ENCODE data around the gene DNAJC5G.

Gene DNAJC5G
- 0 to 0.17 (median 0) reads per million in 3 donors for total RNA-seq

- no peaks in the 10 kb centered on the region for H3K27me3 ChIP-seq (replicated peaks; ENCODE audit: control insufficient read depth, insufficient read depth, low read length, poor library complexity, severe bottlenecking)
- H3K4me3 ChIP-seq (ENCODE audit: insufficient read depth, low read depth, low read length, poor library complexity, severe bottlenecking): no peak within 1 kb of the TSS
- no peak within 1 kb of the TSS for H3K27ac ChIP-seq (ENCODE audit: insufficient read depth, low read length, poor library complexity, severe bottlenecking)
- H3K9me3 ChIP-seq (ENCODE audit: control insufficient read depth, low read length): no peaks in the 10 kb centered on the region
- H3K4me1 ChIP-seq (ENCODE audit: control insufficient read depth, insufficient read depth, low read length, poor library complexity, severe bottlenecking): no peaks in the 10 kb centered on the region
- H3K36me3 ChIP-seq (ENCODE audit: control insufficient read depth, insufficient read depth, low read length): no peaks in the 10 kb centered on the region
- DNase-seq: no peak
Measured at GRCh38 chr2:27275211-27276150, at the start of gene DNAJC5G. TSS of gene DNAJC5G (plus strand) at chr2:27275433. CDS start at chr2:27276729, 1,296 bp downstream.

- no peaks in the 10 kb centered on the region for H3K4me1 ChIP-seq (ENCODE audit: control insufficient read depth, insufficient read depth, low read length, poor library complexity, severe bottlenecking)
- peaks cover 45% of the 10 kb centered on the region for H3K36me3 ChIP-seq (ENCODE audit: control insufficient read depth, insufficient read depth, low read length)
- no peaks in the 10 kb centered on the region for H3K9me3 ChIP-seq (ENCODE audit: control insufficient read depth, low read length)
- H3K27ac ChIP-seq (ENCODE audit: insufficient read depth, low read length, poor library complexity, severe bottlenecking): no peak overlapping the region
- no peak for DNase-seq
- no peak overlapping the region for H3K4me3 ChIP-seq (ENCODE audit: insufficient read depth, low read depth, low read length, poor library complexity, severe bottlenecking)
- no peaks in the 10 kb centered on the region for H3K27me3 ChIP-seq (replicated peaks; ENCODE audit: control insufficient read depth, insufficient read depth, low read length, poor library complexity, severe bottlenecking)
Measured at GRCh38 chr2:27225526-27225925, 49.7 kb upstream of the DNAJC5G start.

- no peak overlapping the region for H3K4me3 ChIP-seq (ENCODE audit: insufficient read depth, low read depth, low read length, poor library complexity, severe bottlenecking)
- no peak for DNase-seq
- no peak overlapping the region for H3K27ac ChIP-seq (ENCODE audit: insufficient read depth, low read length, poor library complexity, severe bottlenecking)
- no peaks in the 10 kb centered on the region for H3K4me1 ChIP-seq (ENCODE audit: control insufficient read depth, insufficient read depth, low read length, poor library complexity, severe bottlenecking)
- peaks cover 56% of the 10 kb centered on the region for H3K36me3 ChIP-seq (ENCODE audit: control insufficient read depth, insufficient read depth, low read length)
- no peaks in the 10 kb centered on the region for H3K27me3 ChIP-seq (replicated peaks; ENCODE audit: control insufficient read depth, insufficient read depth, low read length, poor library complexity, severe bottlenecking)
- no peaks in the 10 kb centered on the region for H3K9me3 ChIP-seq (ENCODE audit: control insufficient read depth, low read length)
Measured at GRCh38 chr2:27227501-27227900, 47.7 kb upstream of the DNAJC5G start.

GRCh38 chr2:27231921-27232320 lies 43.3 kb upstream of the DNAJC5G start:
- no peaks in the 10 kb centered on the region for H3K9me3 ChIP-seq (ENCODE audit: control insufficient read depth, low read length)
- H3K4me3 ChIP-seq (ENCODE audit: insufficient read depth, low read depth, low read length, poor library complexity, severe bottlenecking): no peak overlapping the region
- H3K27ac ChIP-seq (ENCODE audit: insufficient read depth, low read length, poor library complexity, severe bottlenecking): no peak overlapping the region
- H3K36me3 ChIP-seq (ENCODE audit: control insufficient read depth, insufficient read depth, low read length): peaks cover 56% of the 10 kb centered on the region
- H3K4me1 ChIP-seq (ENCODE audit: control insufficient read depth, insufficient read depth, low read length, poor library complexity, severe bottlenecking): no peaks in the 10 kb centered on the region
- DNase-seq: no peak
- H3K27me3 ChIP-seq (replicated peaks; ENCODE audit: control insufficient read depth, insufficient read depth, low read length, poor library complexity, severe bottlenecking): no peaks in the 10 kb centered on the region

- Histone ChIP-seq H3K9me3 (ENCODE audit: control insufficient read depth, low read length) (no peaks in the 10 kb centered on the region), H3K36me3 (ENCODE audit: control insufficient read depth, insufficient read depth, low read length) (peaks cover 67% of the 10 kb centered on the region), H3K4me1 (ENCODE audit: control insufficient read depth, insufficient read depth, low read length, poor library complexity, severe bottlenecking) (no peaks in the 10 kb centered on the region), H3K27ac (ENCODE audit: insufficient read depth, low read length, poor library complexity, severe bottlenecking) (no peak overlapping the region), H3K27me3 (replicated peaks; ENCODE audit: control insufficient read depth, insufficient read depth, low read length, poor library complexity, severe bottlenecking) (no peaks in the 10 kb centered on the region), H3K4me3 (ENCODE audit: insufficient read depth, low read depth, low read length, poor library complexity, severe bottlenecking) (no peak overlapping the region)
- no peak for DNase-seq
Measured at GRCh38 chr2:27233341-27233740, 41.9 kb upstream of the DNAJC5G start.

GRCh38 chr2:27236136-27236535 lies 39.1 kb upstream of the DNAJC5G start:
- Histone ChIP-seq H3K9me3 (ENCODE audit: control insufficient read depth, low read length) (no peaks in the 10 kb centered on the region), H3K27ac (ENCODE audit: insufficient read depth, low read length, poor library complexity, severe bottlenecking) (no peak overlapping the region), H3K27me3 (replicated peaks; ENCODE audit: control insufficient read depth, insufficient read depth, low read length, poor library complexity, severe bottlenecking) (no peaks in the 10 kb centered on the region), H3K4me1 (ENCODE audit: control insufficient read depth, insufficient read depth, low read length, poor library complexity, severe bottlenecking) (no peaks in the 10 kb centered on the region), H3K36me3 (ENCODE audit: control insufficient read depth, insufficient read depth, low read length) (peaks cover 91% of the 10 kb centered on the region), H3K4me3 (ENCODE audit: insufficient read depth, low read depth, low read length, poor library complexity, severe bottlenecking) (no peak overlapping the region)
- no peak for DNase-seq

- no peaks in the 10 kb centered on the region for H3K4me1 ChIP-seq (ENCODE audit: control insufficient read depth, insufficient read depth, low read length, poor library complexity, severe bottlenecking)
- H3K36me3 ChIP-seq (ENCODE audit: control insufficient read depth, insufficient read depth, low read length): peaks cover 91% of the 10 kb centered on the region
- no peaks in the 10 kb centered on the region for H3K27me3 ChIP-seq (replicated peaks; ENCODE audit: control insufficient read depth, insufficient read depth, low read length, poor library complexity, severe bottlenecking)
- no peak overlapping the region for H3K27ac ChIP-seq (ENCODE audit: insufficient read depth, low read length, poor library complexity, severe bottlenecking)
- no peak for DNase-seq
- no peak overlapping the region for H3K4me3 ChIP-seq (ENCODE audit: insufficient read depth, low read depth, low read length, poor library complexity, severe bottlenecking)
- H3K9me3 ChIP-seq (ENCODE audit: control insufficient read depth, low read length): no peaks in the 10 kb centered on the region
Measured at GRCh38 chr2:27236626-27237025, 38.6 kb upstream of the DNAJC5G start.

GRCh38 chr2:27237341-27237945 lies 37.8 kb upstream of the DNAJC5G start:
- Histone ChIP-seq H3K36me3 (ENCODE audit: control insufficient read depth, insufficient read depth, low read length) (peaks cover 88% of the 10 kb centered on the region), H3K9me3 (ENCODE audit: control insufficient read depth, low read length) (no peaks in the 10 kb centered on the region), H3K4me1 (ENCODE audit: control insufficient read depth, insufficient read depth, low read length, poor library complexity, severe bottlenecking) (no peaks in the 10 kb centered on the region), H3K27me3 (replicated peaks; ENCODE audit: control insufficient read depth, insufficient read depth, low read length, poor library complexity, severe bottlenecking) (no peaks in the 10 kb centered on the region), H3K27ac (ENCODE audit: insufficient read depth, low read length, poor library complexity, severe bottlenecking) (no peak overlapping the region), H3K4me3 (ENCODE audit: insufficient read depth, low read depth, low read length, poor library complexity, severe bottlenecking) (no peak overlapping the region)
- DNase-seq: no peak

- Histone ChIP-seq H3K9me3 (ENCODE audit: control insufficient read depth, low read length) (no peaks in the 10 kb centered on the region), H3K27me3 (replicated peaks; ENCODE audit: control insufficient read depth, insufficient read depth, low read length, poor library complexity, severe bottlenecking) (no peaks in the 10 kb centered on the region), H3K4me1 (ENCODE audit: control insufficient read depth, insufficient read depth, low read length, poor library complexity, severe bottlenecking) (no peaks in the 10 kb centered on the region), H3K36me3 (ENCODE audit: control insufficient read depth, insufficient read depth, low read length) (peaks cover 88% of the 10 kb centered on the region), H3K4me3 (ENCODE audit: insufficient read depth, low read depth, low read length, poor library complexity, severe bottlenecking) (no peak overlapping the region), H3K27ac (ENCODE audit: insufficient read depth, low read length, poor library complexity, severe bottlenecking) (no peak overlapping the region)
- no peak for DNase-seq
Measured at GRCh38 chr2:27238976-27239375, 36.3 kb upstream of the DNAJC5G start.

GRCh38 chr2:27240406-27240805 lies 34.8 kb upstream of the DNAJC5G start:
- Histone ChIP-seq H3K4me3 (ENCODE audit: insufficient read depth, low read depth, low read length, poor library complexity, severe bottlenecking) (no peak overlapping the region), H3K9me3 (ENCODE audit: control insufficient read depth, low read length) (no peaks in the 10 kb centered on the region)

More at GRCh38 chr2:27240406-27240805, 34.8 kb upstream of the DNAJC5G start:
- no peak for DNase-seq
- H3K4me1 ChIP-seq (ENCODE audit: control insufficient read depth, insufficient read depth, low read length, poor library complexity, severe bottlenecking): no peaks in the 10 kb centered on the region
- peaks cover 75% of the 10 kb centered on the region for H3K36me3 ChIP-seq (ENCODE audit: control insufficient read depth, insufficient read depth, low read length)
- H3K27me3 ChIP-seq (replicated peaks; ENCODE audit: control insufficient read depth, insufficient read depth, low read length, poor library complexity, severe bottlenecking): no peaks in the 10 kb centered on the region
- H3K27ac ChIP-seq (ENCODE audit: insufficient read depth, low read length, poor library complexity, severe bottlenecking): no peak overlapping the region

Data from effector memory CD4-positive, alpha-beta T cell (primary cell).